Thoracic aorta (tissue), 2 donors: ENCODE data around the gene PRM2. TPM values are rescaled to one million over a fixed set of nuclear protein-coding genes. Genes with fewer than 3 reads are reported as not detected.

Experiments
- ATAC-seq: fragments of 150-250 bp; one replicate; pipeline ENCODE4 v1.8.0; 2017; ENCODE audit warnings: low read depth; ENCODE audit not compliant: insufficient number of reproducible peaks, low FRiP score
- DNase-seq: peaks from one replicate; pipeline ENCODE4 v3.0.0-alpha.2; 2020; ENCODE audit warnings: low spot score
- H3K27ac ChIP-seq, 2 donors: fragments of 200-600 bp; sonication (generic); 1 replicate in 1 of 2; 2 replicates in 1 of 2; pipeline ENCODE4 v1.5.1; 2016; ENCODE audit warnings: mild to moderate bottlenecking in 2 of 2, moderate library complexity in 2 of 2
- H3K27me3 ChIP-seq: fragments of 200-600 bp; sonication (generic); replicated peaks from 2 replicates; pipeline ENCODE4 v1.6.0; 2016; ENCODE audit warnings: mild to moderate bottlenecking; ENCODE audit not compliant: insufficient read depth
- H3K36me3 ChIP-seq: fragments of 200-600 bp; sonication (generic); one replicate; pipeline ENCODE4 v1.5.1; 2016
- H3K4me1 ChIP-seq, 2 donors: fragments of 200-600 bp; sonication (generic); 1 replicate in 1 of 2; 2 replicates in 1 of 2; pipeline versions ENCODE4 v1.5.1 to v1.6.0; 2016; ENCODE audit warnings: low read depth in 2 of 2, mild to moderate bottlenecking in 1 of 2; ENCODE audit not compliant: control insufficient read depth in 1 of 2
- H3K4me3 ChIP-seq: fragments of 200-600 bp; sonication (generic); 2 replicates; pipeline ENCODE4 v1.5.1; 2016; ENCODE audit warnings: mild to moderate bottlenecking
- H3K9me3 ChIP-seq: fragments of 200-600 bp; sonication (generic); 2 replicates; pipeline ENCODE4 v1.5.1; 2016
- CTCF ChIP-seq: fragments of 200-600 bp; sonication (generic); IDR thresholded peaks from one replicate; pipeline ENCODE4 v1.5.1; 2019; ENCODE audit warnings: antibody characterized with exemption
- total RNA-seq, 2 donors: library from RNA; depleted of rRNA; stranded (reverse); fragments of >200 nt; gene quantifications; one replicate each; pipeline versions ENCODE4 v1.1.0 to v1.2.3, GENCODE V29; 2016

PRM2 gene
- total RNA-seq, 2 donors from 2014 or later: not detected

- no peak for DNase-seq
- Histone ChIP-seq H3K4me3 (no peak overlapping the region), H3K9me3 (no peaks in the 10 kb centered on the region), H3K27ac (no peak overlapping the region), H3K27me3 (no peaks in the 10 kb centered on the region), H3K36me3 (no peaks in the 10 kb centered on the region), H3K4me1 (peaks cover 0 to 13% of the 10 kb centered on the region in 2 donors)
- no peak for TF ChIP-seq CTCF
- ATAC-seq: no peak
These were observed 38.1 kb upstream of the PRM2 start for GRCh38 chr16:11314309-11314894.

DNA sequence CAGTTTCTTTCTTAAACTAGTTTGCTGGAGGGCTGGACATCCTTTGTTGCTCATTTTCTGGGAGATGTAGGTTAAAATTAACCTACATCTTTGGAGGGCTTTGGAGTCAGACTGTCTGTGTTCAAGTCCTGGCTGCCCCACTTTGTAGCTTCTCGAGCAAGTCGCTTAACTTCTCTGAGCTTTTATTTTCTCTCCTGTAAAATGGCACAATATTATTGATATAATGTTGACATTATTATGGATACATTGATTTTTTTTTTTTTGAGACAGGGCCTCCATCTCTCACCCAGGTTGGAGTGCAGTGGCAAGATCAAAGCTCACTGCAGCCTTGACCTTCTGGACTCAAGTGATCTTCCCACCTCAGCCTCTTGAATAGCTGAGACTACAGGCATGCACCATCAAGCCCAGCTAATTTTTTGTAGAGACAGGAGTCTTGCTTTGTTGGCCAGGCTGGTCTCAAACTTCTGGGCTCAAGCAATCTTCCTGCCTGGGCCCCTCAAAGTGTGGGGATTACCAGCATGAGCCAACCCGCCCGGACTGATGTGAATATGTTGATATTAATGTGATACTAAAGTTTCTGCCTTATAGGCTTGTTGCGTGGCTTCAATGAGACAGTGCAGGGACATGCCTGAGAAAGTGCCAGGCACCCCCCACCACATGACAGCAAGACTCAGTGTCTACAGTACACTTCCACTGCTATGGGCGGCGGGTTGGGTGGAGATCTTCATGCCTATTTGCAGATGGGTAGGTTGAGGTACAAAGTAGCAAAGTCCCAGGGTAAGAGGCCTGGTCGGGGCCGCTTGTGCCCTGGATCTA lies 37.4 kb upstream of the PRM2 start:
- Histone ChIP-seq H3K27ac (no peak overlapping the region), H3K9me3 (no peaks in the 10 kb centered on the region), H3K27me3 (no peaks in the 10 kb centered on the region), H3K4me3 (no peak overlapping the region), H3K4me1 (peaks cover 0 to 13% of the 10 kb centered on the region in 2 donors), H3K36me3 (no peaks in the 10 kb centered on the region)
- DNase-seq (no peak), ATAC-seq (no peak)
- no peak for TF ChIP-seq CTCF

GRCh38 chr16:11312718-11313492 lies 36.6 kb upstream of the PRM2 start:
- H3K27ac ChIP-seq: no peak overlapping the region
- DNase-seq (no peak), ATAC-seq (no peak)
- no peaks in the 10 kb centered on the region for H3K36me3 ChIP-seq
- H3K9me3 ChIP-seq: no peaks in the 10 kb centered on the region
- no peak for TF ChIP-seq CTCF
- peaks cover 0 to 13% of the 10 kb centered on the region in 2 donors for H3K4me1 ChIP-seq
- H3K27me3 ChIP-seq: no peaks in the 10 kb centered on the region
- peak overlapping the region; percentile 27 for H3K4me3 ChIP-seq

- H3K9me3 ChIP-seq: no peaks in the 10 kb centered on the region
- TF ChIP-seq CTCF: no peak
- H3K27ac ChIP-seq: no peak overlapping the region
These were observed 34.8 kb upstream of the PRM2 start for GRCh38 chr16:11310997-11311561.

DNA sequence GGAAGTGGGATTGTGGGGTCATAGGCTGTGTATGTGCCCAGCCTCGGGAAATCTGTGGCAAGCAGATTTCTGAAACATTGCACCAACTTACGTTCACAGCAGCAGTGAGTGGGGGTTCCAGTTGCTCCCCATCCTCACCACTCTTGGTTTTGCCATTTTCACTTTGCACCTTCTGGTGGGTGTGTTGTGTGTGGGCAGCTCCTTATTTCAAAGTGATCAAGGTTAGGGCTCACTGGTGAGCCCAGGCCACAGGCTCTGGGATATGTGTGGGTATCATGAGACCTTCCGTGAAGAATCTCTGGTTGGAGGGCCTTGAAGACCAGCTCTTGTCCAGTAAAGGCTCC lies 34.3 kb upstream of the PRM2 start:
- Histone ChIP-seq H3K4me3 (no peak overlapping the region), H3K9me3 (no peaks in the 10 kb centered on the region), H3K27me3 (no peaks in the 10 kb centered on the region), H3K4me1 (peaks cover 0 to 13% of the 10 kb centered on the region in 2 donors), H3K36me3 (no peaks in the 10 kb centered on the region), H3K27ac (no peak overlapping the region)
- no peak for ATAC-seq
- no peak for TF ChIP-seq CTCF
- no peak for DNase-seq

More at GRCh38 chr16:11310997-11311561, 34.8 kb upstream of the PRM2 start:
- no peak for DNase-seq
- no peak for ATAC-seq
- Histone ChIP-seq H3K36me3 (no peaks in the 10 kb centered on the region), H3K27me3 (no peaks in the 10 kb centered on the region), H3K4me3 (no peak overlapping the region), H3K4me1 (peaks cover 0 to 13% of the 10 kb centered on the region in 2 donors)
